Stimulated activated CD4-positive, alpha-beta T cell treated with anti-CD3 and anti-CD28 coated beads, Interleukin-4, amount 100 ng/mL, for 24 hours (primary cell): Measurements from ENCODE around the gene PPP1R3G.

Experiments
- DNase-seq: peaks from one replicate; pipeline ENCODE4 v3.0.0-alpha.2; 2020

Gene PPP1R3G

GRCh38 chr6:5073992-5074391 is 11.1 kb upstream of the PPP1R3G start:
- DNase-seq: no peak

GRCh38 chr6:5076931-5077330 is 8.2 kb upstream of the PPP1R3G start:
- no peak for DNase-seq

GRCh38 chr6:5078121-5078669 is 6.9 kb upstream of the PPP1R3G start:
- no peak for DNase-seq

- no peak for DNase-seq
These were observed 5.4 kb upstream of the PPP1R3G start for GRCh38 chr6:5079692-5080091.

GRCh38 chr6:5080574-5080973 is 4.6 kb upstream of the PPP1R3G start:
- no peak for DNase-seq

GRCh38 chr6:5081182-5081581 is 4.0 kb upstream of the PPP1R3G start:
- no peak for DNase-seq

GRCh38 chr6:5081955-5082354 is 3.2 kb upstream of the PPP1R3G start:
- no peak for DNase-seq

GRCh38 chr6:5082487-5083306 is 2.4 kb upstream of the PPP1R3G start:
- DNase-seq: no peak

- no peak for DNase-seq
These were observed 1.9 kb upstream of the PPP1R3G start for GRCh38 chr6:5083307-5083583.

- no peak for DNase-seq
These were observed 1.3 kb upstream of the PPP1R3G start for GRCh38 chr6:5083813-5084359.

GRCh38 chr6:5084360-5084780 is 771 bp upstream of the PPP1R3G start:
- no peak for DNase-seq

- no peak for DNase-seq
These were observed 630 bp downstream of the PPP1R3G start for GRCh38 chr6:5085648-5086293.

- no peak for DNase-seq
These were observed 1.3 kb downstream of the PPP1R3G start for GRCh38 chr6:5086294-5086890.

- DNase-seq: no peak
These were observed 2.2 kb downstream of the PPP1R3G start for GRCh38 chr6:5087389-5087788.

GRCh38 chr6:5088780-5089179 is 3.6 kb downstream of the PPP1R3G start:
- DNase-seq: no peak

GRCh38 chr6:5089481-5090438 is 4.6 kb downstream of the PPP1R3G start:
- no peak for DNase-seq

GRCh38 chr6:5090603-5091002 is 5.5 kb downstream of the PPP1R3G start:
- DNase-seq: no peak

- no peak for DNase-seq
These were observed 6.3 kb downstream of the PPP1R3G start for GRCh38 chr6:5091210-5092069.

- no peak for DNase-seq
These were observed 8.3 kb downstream of the PPP1R3G start for GRCh38 chr6:5093231-5094015.

- no peak for DNase-seq
These were observed 9.2 kb downstream of the PPP1R3G start for GRCh38 chr6:5094327-5094726.

GRCh38 chr6:5095236-5095635 is 10.1 kb downstream of the PPP1R3G start:
- DNase-seq: no peak
